ENCODE results near the gene PHACTR1. TPM values are rescaled to one million over a fixed set of nuclear protein-coding genes. Genes with fewer than 3 reads are reported as not detected.
A peak's percentile ranks its signal among the peaks of the same experiment; 100 is the strongest.

Gene PHACTR1
- total RNA-seq, 6 experiments from 2014 or later = 0.20 to 3.5 (median 0.93) TPM

DNA sequence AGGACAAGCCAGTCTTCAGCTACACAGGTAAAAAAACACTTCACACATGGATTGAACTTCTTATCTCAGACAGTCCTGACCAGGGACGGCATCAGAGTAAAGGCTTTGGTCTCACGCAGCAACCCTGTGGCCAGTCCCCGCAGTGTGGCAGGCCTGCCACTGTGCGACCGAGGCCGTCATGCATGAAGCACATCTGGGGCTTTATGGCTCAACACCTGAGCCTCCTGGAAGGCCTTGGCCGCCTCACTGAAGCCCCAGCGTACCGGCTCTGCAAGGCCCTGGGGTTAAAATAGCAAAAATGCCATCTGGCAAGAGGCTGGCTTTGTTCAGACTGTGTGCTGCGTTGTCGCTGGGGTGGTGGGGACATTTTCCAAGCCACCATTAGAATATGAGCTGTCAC, 579.0 kb downstream of the PHACTR1 start:
- DNase-seq (peak in 1 of 3 donors; percentile 34), ATAC-seq (no peak)
- H3K4me1 ChIP-seq = peaks cover 0 to 2% (median 0%) of the 10 kb centered on the region in 4 donors
- TF ChIP-seq, protein P1, sequence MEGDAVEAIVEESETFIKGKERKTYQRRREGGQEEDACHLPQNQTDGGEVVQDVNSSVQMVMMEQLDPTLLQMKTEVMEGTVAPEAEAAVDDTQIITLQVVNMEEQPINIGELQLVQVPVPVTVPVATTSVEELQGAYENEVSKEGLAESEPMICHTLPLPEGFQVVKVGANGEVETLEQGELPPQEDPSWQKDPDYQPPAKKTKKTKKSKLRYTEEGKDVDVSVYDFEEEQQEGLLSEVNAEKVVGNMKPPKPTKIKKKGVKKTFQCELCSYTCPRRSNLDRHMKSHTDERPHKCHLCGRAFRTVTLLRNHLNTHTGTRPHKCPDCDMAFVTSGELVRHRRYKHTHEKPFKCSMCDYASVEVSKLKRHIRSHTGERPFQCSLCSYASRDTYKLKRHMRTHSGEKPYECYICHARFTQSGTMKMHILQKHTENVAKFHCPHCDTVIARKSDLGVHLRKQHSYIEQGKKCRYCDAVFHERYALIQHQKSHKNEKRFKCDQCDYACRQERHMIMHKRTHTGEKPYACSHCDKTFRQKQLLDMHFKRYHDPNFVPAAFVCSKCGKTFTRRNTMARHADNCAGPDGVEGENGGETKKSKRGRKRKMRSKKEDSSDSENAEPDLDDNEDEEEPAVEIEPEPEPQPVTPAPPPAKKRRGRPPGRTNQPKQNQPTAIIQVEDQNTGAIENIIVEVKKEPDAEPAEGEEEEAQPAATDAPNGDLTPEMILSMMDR (IDR thresholded peaks at IDR 0.05) = no peak
- TF ChIP-seq POLR2A (IDR thresholded peaks at IDR 0.05) = no peak
- peaks cover 0 to 24% (median 0%) of the 10 kb centered on the region in 4 donors for H3K36me3 ChIP-seq
- H3K27ac ChIP-seq = no peak overlapping the region
- H3K4me3 ChIP-seq = no peak overlapping the region
- H3K9me3 ChIP-seq = no peaks in the 10 kb centered on the region
- no CpG with 5 or more reads among the region's 11 CpGs for WGBS (ENCODE audit: insufficient coverage, low coverage, low lambda C conversion rate, missing lambda C conversion rate)
- intact Hi-C loops (cut with DNase I) = no loop called here
- no peaks in the 10 kb centered on the region for H3K27me3 ChIP-seq

DNA sequence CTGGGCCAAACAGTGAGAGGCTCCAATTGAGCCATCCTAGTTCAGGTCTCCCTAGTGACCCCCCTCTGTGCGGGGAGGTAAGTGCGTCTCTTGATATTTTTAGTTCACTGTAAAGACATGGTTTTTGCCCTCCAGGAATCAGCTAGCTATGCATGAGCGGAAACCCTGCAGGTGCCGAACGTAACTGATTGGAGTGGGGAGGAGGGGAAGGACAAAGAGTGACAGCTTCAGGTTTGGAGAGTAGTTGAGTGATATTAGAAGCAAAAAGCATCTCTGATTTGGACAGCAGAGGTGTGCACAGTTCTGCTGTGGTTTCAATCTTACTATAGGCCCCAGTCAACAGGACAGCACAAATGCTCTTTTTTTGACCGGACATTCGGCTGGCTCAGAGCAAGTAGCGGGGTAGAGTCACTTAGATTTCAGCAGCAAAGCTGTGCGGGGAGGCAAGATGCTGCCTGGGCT, 580.0 kb downstream of the PHACTR1 start:
- H3K27me3 ChIP-seq = no peaks in the 10 kb centered on the region
- no peak for TF ChIP-seq POLR2A (IDR thresholded peaks at IDR 0.05)
- TF ChIP-seq, protein P1 (IDR thresholded peaks at IDR 0.05) = no peak
- H3K36me3 ChIP-seq = peaks cover 0 to 24% (median 0%) of the 10 kb centered on the region in 4 donors
- WGBS (ENCODE audit: insufficient coverage, low coverage, low lambda C conversion rate, missing lambda C conversion rate) = 93% methylated on average over 7 of the region's 9 CpGs
- DNase-seq (peak in 1 of 3 donors; percentile 21), ATAC-seq (no peak)
- no peak overlapping the region for H3K27ac ChIP-seq
- no peak overlapping the region for H3K4me3 ChIP-seq
- H3K4me1 ChIP-seq = no peaks in the 10 kb centered on the region
- H3K9me3 ChIP-seq = no peaks in the 10 kb centered on the region
- intact Hi-C loops (cut with DNase I) = no loop called here

DNA sequence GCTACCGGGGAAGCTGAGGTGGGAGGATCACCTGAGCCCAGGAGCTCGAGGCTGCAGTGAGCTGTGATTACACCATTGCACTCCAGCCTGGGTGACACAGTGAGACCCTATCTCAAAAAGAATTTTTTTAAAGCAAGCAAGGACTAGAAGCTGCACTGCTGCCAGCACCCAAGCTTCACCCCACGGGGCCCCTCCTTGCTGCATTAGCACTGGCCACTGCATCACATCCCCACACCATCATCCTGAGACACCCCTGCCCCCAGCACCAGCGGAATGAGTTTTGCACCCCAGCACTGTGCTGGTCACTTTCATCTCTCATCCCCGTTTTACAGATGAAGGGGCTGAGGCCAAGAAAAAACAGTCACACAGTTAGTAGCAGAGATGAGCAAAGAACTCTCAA, 580.8 kb downstream of the PHACTR1 start:
- Histone ChIP-seq H3K36me3 (peaks cover 0 to 24% (median 0%) of the 10 kb centered on the region in 4 donors), H3K27me3 (no peaks in the 10 kb centered on the region), H3K4me1 (no peaks in the 10 kb centered on the region), H3K27ac (no peak overlapping the region), H3K9me3 (no peaks in the 10 kb centered on the region), H3K4me3 (no peak overlapping the region)
- ATAC-seq (no peak), DNase-seq (peak in 1 of 3 donors; percentile 22)
- intact Hi-C loops (cut with DNase I) = no loop called here
- WGBS (ENCODE audit: insufficient coverage, low coverage, low lambda C conversion rate, missing lambda C conversion rate) = 67% methylated on average over 3 of the region's 5 CpGs
- TF ChIP-seq, protein P1 (IDR thresholded peaks at IDR 0.05) = no peak
- no peak for TF ChIP-seq POLR2A (IDR thresholded peaks at IDR 0.05)

DNA sequence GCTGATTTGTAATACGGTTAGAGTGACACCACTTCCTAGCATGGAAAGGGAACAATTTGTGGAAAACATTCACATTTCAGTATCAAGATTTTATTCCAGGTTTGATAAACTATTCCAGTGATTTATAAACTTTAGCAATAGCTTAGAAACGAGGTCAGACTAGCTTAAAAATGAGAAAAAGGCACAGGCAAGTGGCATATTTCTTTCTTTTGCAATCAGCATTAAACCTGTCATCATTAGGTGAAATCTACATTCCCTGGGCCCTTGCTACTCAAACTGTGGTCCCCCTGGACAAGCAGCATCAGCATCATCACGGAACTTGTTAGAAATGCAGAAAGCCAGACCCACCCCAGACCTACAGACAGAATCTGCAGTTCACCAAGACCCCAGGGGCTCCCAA, 581.9 kb downstream of the PHACTR1 start:
- H3K4me3 ChIP-seq = no peak overlapping the region
- no peaks in the 10 kb centered on the region for H3K9me3 ChIP-seq
- ATAC-seq (no peak), DNase-seq (no peak)
- no peaks in the 10 kb centered on the region for H3K4me1 ChIP-seq
- peaks cover 0 to 24% (median 0%) of the 10 kb centered on the region in 4 donors for H3K36me3 ChIP-seq
- WGBS (ENCODE audit: insufficient coverage, low coverage, low lambda C conversion rate, missing lambda C conversion rate) = 68% methylated on average over 2 of the region's 3 CpGs
- TF ChIP-seq, protein P1 (IDR thresholded peaks at IDR 0.05) = no peak
- no peak for TF ChIP-seq POLR2A (IDR thresholded peaks at IDR 0.05)
- intact Hi-C loops (cut with DNase I) = no loop called here
- no peaks in the 10 kb centered on the region for H3K27me3 ChIP-seq
- no peak overlapping the region for H3K27ac ChIP-seq
